ENCODE results near the gene HIPK1. TPM values are rescaled to one million over a fixed set of nuclear protein-coding genes. Genes with fewer than 3 reads are reported as not detected.

The HIPK1 gene
- total RNA-seq, 1 donor, result 23.9 TPM

DNA sequence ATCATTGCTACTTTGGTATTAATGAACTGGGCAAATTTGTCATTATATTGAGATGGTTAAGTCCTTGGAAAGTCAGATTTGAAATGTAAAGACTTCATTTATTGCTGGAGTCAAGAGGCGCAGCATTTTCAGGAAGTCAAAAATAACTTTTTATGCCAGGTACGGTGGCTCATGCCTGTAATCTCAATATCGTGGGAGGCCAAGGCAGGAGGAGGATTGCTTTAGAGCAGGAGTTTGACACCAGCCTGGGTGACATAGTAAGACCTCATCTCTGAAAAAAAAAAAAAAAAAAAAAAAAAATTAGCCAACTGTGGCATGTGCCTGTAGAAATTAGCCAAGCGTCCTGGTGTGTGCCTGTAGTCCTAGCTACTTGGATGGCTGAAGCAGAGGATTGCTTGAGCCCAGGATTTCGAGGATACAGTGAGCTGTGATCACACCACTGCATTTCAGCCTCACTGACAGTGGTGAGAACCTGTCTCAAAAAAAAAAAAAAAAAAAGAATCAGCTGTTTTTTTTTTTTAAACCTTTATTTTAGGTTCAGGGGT, 5.5 kb downstream of the HIPK1 start:
- Histone ChIP-seq H3K4me1 (ENCODE audit: insufficient read depth, low read length) (peaks cover 19% of the 10 kb centered on the region), H3K36me3 (ENCODE audit: insufficient read depth, low read length) (peaks cover 3% of the 10 kb centered on the region), H3K27me3 (ENCODE audit: insufficient read depth, low read length) (no peaks in the 10 kb centered on the region), H3K27ac (ENCODE audit: low read depth, low read length) (no peak overlapping the region), H4K20me1 (ENCODE audit: insufficient read depth, low read length) (peaks cover 76% of the 10 kb centered on the region), H3K4me3 (ENCODE audit: insufficient read depth, low read length) (no peak overlapping the region), H3K9me3 (ENCODE audit: low read depth, low read length) (no peaks in the 10 kb centered on the region), H3K4me2 (ENCODE audit: insufficient read depth, low read length) (no peak overlapping the region), H2AFZ (ENCODE audit: low read length) (no peak overlapping the region), H3K79me2 (ENCODE audit: insufficient read depth, low read length) (peaks cover 94% of the 10 kb centered on the region)
- TF ChIP-seq, protein P1, sequence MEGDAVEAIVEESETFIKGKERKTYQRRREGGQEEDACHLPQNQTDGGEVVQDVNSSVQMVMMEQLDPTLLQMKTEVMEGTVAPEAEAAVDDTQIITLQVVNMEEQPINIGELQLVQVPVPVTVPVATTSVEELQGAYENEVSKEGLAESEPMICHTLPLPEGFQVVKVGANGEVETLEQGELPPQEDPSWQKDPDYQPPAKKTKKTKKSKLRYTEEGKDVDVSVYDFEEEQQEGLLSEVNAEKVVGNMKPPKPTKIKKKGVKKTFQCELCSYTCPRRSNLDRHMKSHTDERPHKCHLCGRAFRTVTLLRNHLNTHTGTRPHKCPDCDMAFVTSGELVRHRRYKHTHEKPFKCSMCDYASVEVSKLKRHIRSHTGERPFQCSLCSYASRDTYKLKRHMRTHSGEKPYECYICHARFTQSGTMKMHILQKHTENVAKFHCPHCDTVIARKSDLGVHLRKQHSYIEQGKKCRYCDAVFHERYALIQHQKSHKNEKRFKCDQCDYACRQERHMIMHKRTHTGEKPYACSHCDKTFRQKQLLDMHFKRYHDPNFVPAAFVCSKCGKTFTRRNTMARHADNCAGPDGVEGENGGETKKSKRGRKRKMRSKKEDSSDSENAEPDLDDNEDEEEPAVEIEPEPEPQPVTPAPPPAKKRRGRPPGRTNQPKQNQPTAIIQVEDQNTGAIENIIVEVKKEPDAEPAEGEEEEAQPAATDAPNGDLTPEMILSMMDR (IDR thresholded peaks at IDR 0.05; ENCODE audit: extremely low read depth, low read depth, low read length), result no peak
- DNase-seq (ENCODE audit: insufficient read length, low spot score, missing footprints), result no peak

DNA sequence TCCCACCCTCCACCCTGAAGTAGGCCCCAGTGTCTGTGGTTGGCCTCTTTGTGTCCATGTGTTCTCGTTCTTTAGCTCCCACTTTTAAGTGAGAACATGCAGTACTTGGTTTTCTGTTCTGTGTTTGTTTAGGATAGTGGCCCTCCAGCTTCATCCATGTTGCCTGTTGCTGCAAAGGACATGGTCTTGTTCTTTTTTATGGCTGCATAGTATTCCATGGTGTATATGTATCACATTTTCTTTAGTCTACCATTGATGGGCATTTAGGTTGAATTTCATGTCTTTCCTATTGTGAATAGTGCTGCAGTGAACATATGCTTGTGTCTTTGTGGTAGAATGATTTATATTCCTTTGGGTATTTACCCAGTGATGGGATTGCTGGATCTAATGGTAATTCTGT, 6.1 kb downstream of the HIPK1 start:
- H3K79me2 ChIP-seq (ENCODE audit: insufficient read depth, low read length), result peaks cover 94% of the 10 kb centered on the region
- no peak for DNase-seq (ENCODE audit: insufficient read length, low spot score, missing footprints)
- no peaks in the 10 kb centered on the region for H3K9me3 ChIP-seq (ENCODE audit: low read depth, low read length)
- no peak overlapping the region for H2AFZ ChIP-seq (ENCODE audit: low read length)
- peaks cover 76% of the 10 kb centered on the region for H4K20me1 ChIP-seq (ENCODE audit: insufficient read depth, low read length)
- H3K27ac ChIP-seq (ENCODE audit: low read depth, low read length), result no peak overlapping the region
- TF ChIP-seq, protein P1 (IDR thresholded peaks at IDR 0.05; ENCODE audit: extremely low read depth, low read depth, low read length), result no peak
- no peaks in the 10 kb centered on the region for H3K27me3 ChIP-seq (ENCODE audit: insufficient read depth, low read length)
- peaks cover 3% of the 10 kb centered on the region for H3K36me3 ChIP-seq (ENCODE audit: insufficient read depth, low read length)
- no peak overlapping the region for H3K4me3 ChIP-seq (ENCODE audit: insufficient read depth, low read length)
- no peak overlapping the region for H3K4me2 ChIP-seq (ENCODE audit: insufficient read depth, low read length)
- peaks cover 19% of the 10 kb centered on the region for H3K4me1 ChIP-seq (ENCODE audit: insufficient read depth, low read length)

DNA sequence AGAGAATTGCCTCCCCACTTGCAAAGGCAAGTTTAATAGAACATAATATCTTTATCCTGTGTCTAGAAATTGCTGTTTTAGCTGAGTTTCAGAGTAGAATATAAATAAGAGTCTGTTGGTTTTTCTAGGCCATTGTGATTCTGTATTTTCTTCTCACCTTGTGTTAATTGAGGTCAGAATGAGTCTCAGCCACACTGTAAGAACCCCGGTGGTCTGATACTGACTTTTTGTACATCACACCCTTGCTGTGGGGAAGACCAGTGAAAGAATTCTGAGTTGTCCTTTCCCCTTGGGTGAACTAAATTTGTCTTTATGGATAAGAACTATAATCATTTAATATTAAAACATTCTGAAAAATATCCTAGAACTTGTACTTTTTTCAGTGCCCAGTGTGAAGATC, 6.8 kb downstream of the HIPK1 start:
- no peaks in the 10 kb centered on the region for H3K9me3 ChIP-seq (ENCODE audit: low read depth, low read length)
- peaks cover 11% of the 10 kb centered on the region for H3K36me3 ChIP-seq (ENCODE audit: insufficient read depth, low read length)
- no peak overlapping the region for H2AFZ ChIP-seq (ENCODE audit: low read length)
- H4K20me1 ChIP-seq (ENCODE audit: insufficient read depth, low read length), result peaks cover 77% of the 10 kb centered on the region
- DNase-seq (ENCODE audit: insufficient read length, low spot score, missing footprints), result no peak
- H3K27ac ChIP-seq (ENCODE audit: low read depth, low read length), result no peak overlapping the region
- H3K4me1 ChIP-seq (ENCODE audit: insufficient read depth, low read length), result peaks cover 13% of the 10 kb centered on the region
- TF ChIP-seq, protein P1 (IDR thresholded peaks at IDR 0.05; ENCODE audit: extremely low read depth, low read depth, low read length), result no peak
- no peaks in the 10 kb centered on the region for H3K27me3 ChIP-seq (ENCODE audit: insufficient read depth, low read length)
- no peak overlapping the region for H3K4me3 ChIP-seq (ENCODE audit: insufficient read depth, low read length)
- no peak overlapping the region for H3K4me2 ChIP-seq (ENCODE audit: insufficient read depth, low read length)
- H3K79me2 ChIP-seq (ENCODE audit: insufficient read depth, low read length), result peaks cover 94% of the 10 kb centered on the region

DNA sequence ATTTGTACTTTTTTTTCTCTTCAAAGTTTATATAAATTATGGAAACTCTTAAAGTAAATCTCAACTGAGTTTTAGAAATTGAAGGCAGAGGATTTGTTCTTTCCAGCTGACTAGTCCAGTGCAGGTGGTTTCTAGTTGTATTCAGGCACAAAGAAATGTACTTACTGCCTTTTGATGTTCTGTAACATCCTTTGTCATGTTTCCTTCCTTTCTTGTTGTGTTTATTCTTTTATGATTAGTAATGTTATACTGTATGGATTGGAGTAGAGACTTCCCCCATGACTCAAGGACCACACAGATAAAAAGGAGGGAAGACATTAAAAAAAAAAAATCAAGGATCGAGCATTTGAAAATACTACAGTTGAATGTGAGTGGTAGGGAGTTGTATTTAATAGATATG, 8.0 kb downstream of the HIPK1 start:
- Histone ChIP-seq H2AFZ (ENCODE audit: low read length) (no peak overlapping the region), H4K20me1 (ENCODE audit: insufficient read depth, low read length) (peaks cover 65% of the 10 kb centered on the region), H3K79me2 (ENCODE audit: insufficient read depth, low read length) (peaks cover 95% of the 10 kb centered on the region), H3K4me3 (ENCODE audit: insufficient read depth, low read length) (no peak overlapping the region), H3K9me3 (ENCODE audit: low read depth, low read length) (no peaks in the 10 kb centered on the region), H3K27ac (ENCODE audit: low read depth, low read length) (no peak overlapping the region), H3K27me3 (ENCODE audit: insufficient read depth, low read length) (no peaks in the 10 kb centered on the region), H3K4me1 (ENCODE audit: insufficient read depth, low read length) (peaks cover 2% of the 10 kb centered on the region), H3K4me2 (ENCODE audit: insufficient read depth, low read length) (no peak overlapping the region), H3K36me3 (ENCODE audit: insufficient read depth, low read length) (peaks cover 16% of the 10 kb centered on the region)
- no peak for DNase-seq (ENCODE audit: insufficient read length, low spot score, missing footprints)
- TF ChIP-seq, protein P1 (IDR thresholded peaks at IDR 0.05; ENCODE audit: extremely low read depth, low read depth, low read length), result no peak
